Subcutaneous abdominal adipose tissue (tissue), 5 donors: ENCODE results near the gene FBXO48.

Source experiments
- H3K27ac ChIP-seq: one replicate; pipeline ENCODE4 v1.7.0; 2013; ENCODE audit warnings: low read depth, mild to moderate bottlenecking, inconsistent platforms, low read length, moderate library complexity
- H3K27me3 ChIP-seq, 5 donors: one replicate each; pipeline ENCODE4 v1.7.0; 2013; ENCODE audit warnings: low read length in 5 of 5, inconsistent platforms in 1 of 5; ENCODE audit not compliant: control insufficient read depth in 5 of 5, insufficient read depth in 4 of 5
- H3K36me3 ChIP-seq, 5 donors: one replicate each; pipeline ENCODE4 v1.7.0; 2013; ENCODE audit warnings: low read length in 5 of 5; ENCODE audit not compliant: control insufficient read depth in 5 of 5, insufficient read depth in 5 of 5
- H3K4me1 ChIP-seq, 5 donors: one replicate each; pipeline ENCODE4 v1.7.0; 2013; ENCODE audit warnings: low read length in 5 of 5, mild to moderate bottlenecking in 3 of 5, moderate library complexity in 1 of 5; ENCODE audit not compliant: control insufficient read depth in 5 of 5, insufficient read depth in 5 of 5
- H3K4me3 ChIP-seq, 5 donors: one replicate each; pipeline ENCODE4 v1.7.0; 2013; ENCODE audit warnings: low read length in 5 of 5, low read depth in 1 of 5
- H3K9ac ChIP-seq, 5 donors: one replicate each; pipeline ENCODE4 v1.7.0; 2013; ENCODE audit warnings: low read length in 5 of 5, mild to moderate bottlenecking in 4 of 5, moderate library complexity in 3 of 5
- H3K9me3 ChIP-seq, 5 donors: one replicate each; pipeline ENCODE4 v1.7.0; 2013; ENCODE audit warnings: low read length in 5 of 5; ENCODE audit not compliant: control insufficient read depth in 5 of 5
- donor health status: healthy.
- donor health status: healthy.
- donor health status: healthy.
- donor health status: healthy.
- donor health status: healthy.

The FBXO48 gene

GRCh38 chr2:68475110-68475509, 8.0 kb upstream of the FBXO48 start:
- no peak overlapping the region for H3K27ac ChIP-seq
- no peak overlapping the region for H3K4me3 ChIP-seq
- no peaks in the 10 kb centered on the region for H3K27me3 ChIP-seq
- peaks cover 0 to under 1% (median 0%) of the 10 kb centered on the region in 5 donors for H3K4me1 ChIP-seq
- H3K9ac ChIP-seq = no peak overlapping the region
- H3K36me3 ChIP-seq = no peaks in the 10 kb centered on the region
- no peaks in the 10 kb centered on the region for H3K9me3 ChIP-seq

DNA sequence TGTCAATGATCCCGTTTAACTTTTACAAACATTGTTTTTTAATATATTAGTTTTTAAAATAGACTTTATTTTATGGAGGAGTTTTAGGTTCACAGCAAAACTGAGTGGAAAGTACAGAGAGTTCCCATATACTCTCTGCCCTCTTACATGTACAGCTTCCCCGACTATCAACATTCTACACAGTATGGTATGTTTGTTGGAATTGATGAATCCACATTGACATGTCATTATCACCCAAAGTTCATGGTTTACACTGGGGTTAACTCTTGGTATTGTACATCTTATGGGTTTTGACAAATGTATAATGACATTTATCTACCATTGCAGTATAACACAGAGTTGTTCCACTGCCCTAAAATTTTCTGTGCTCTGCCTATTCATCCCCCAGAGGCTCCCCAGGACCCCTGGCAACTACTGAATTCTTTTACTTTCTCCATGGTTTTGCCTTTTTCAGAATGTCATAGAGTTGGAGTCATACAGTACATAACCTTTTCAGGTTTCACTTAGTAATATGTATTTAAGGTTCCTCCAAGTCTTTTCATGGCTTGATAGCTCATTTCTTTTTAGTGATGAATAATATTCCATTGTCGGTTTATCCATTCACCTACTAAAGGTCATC, 5.8 kb upstream of the FBXO48 start:
- Histone ChIP-seq H3K4me3 (no peak overlapping the region), H3K9ac (no peak overlapping the region), H3K27me3 (no peaks in the 10 kb centered on the region), H3K9me3 (no peaks in the 10 kb centered on the region), H3K36me3 (no peaks in the 10 kb centered on the region), H3K27ac (no peak overlapping the region), H3K4me1 (peaks cover 0 to 18% (median 10%) of the 10 kb centered on the region in 5 donors)

GRCh38 chr2:68471385-68471784, 4.3 kb upstream of the FBXO48 start:
- no peaks in the 10 kb centered on the region for H3K9me3 ChIP-seq
- H3K27me3 ChIP-seq = no peaks in the 10 kb centered on the region
- peaks cover 0 to 24% (median 16%) of the 10 kb centered on the region in 5 donors for H3K4me1 ChIP-seq
- H3K9ac ChIP-seq = no peak overlapping the region
- H3K4me3 ChIP-seq = no peak overlapping the region
- H3K36me3 ChIP-seq = no peaks in the 10 kb centered on the region
- no peak overlapping the region for H3K27ac ChIP-seq

DNA sequence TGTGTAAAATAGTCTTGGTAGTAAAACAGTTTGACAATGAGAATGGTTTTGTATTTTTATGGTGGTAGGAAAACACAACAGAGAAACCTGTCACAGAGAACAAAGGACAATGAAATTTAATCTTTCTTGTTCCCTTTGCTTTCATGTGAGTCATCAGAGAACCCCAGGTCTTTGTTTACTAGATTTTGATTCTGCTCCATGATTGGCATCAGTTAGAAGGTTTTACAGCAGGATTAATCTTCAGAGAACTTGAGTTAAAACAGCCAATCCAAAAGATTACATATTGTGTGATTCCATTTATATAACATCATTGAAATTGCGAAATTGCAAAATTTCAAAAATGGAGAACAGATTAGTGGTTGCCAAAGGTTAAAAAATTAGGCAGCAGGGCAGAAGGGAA, 2.8 kb upstream of the FBXO48 start:
- H3K27me3 ChIP-seq = no peaks in the 10 kb centered on the region
- peaks cover 0 to 29% (median 22%) of the 10 kb centered on the region in 5 donors for H3K4me1 ChIP-seq
- H3K9me3 ChIP-seq = no peaks in the 10 kb centered on the region
- no peaks in the 10 kb centered on the region for H3K36me3 ChIP-seq
- no peak overlapping the region for H3K4me3 ChIP-seq
- peak overlapping the region in 1 of 5 donors; percentile 2 for H3K9ac ChIP-seq
- no peak overlapping the region for H3K27ac ChIP-seq

DNA sequence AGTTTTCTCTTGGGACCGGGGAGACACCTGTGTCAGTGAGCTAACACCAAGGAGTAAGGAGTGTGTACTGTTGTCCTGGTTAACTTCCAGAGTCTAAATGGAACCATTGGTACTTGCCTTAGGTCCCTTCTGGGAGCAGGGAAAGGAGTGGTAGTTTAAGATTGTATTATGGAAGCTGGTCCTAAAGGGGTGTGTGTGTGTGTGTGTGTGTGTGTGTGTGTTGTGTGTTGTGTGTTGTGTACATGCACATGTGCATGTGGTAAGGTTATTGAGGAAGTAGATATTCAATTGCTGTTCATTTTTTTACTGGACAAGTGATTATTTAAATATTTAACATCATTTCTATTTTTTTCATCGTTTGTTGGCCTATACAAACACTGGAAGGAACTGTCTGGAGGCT, 1.7 kb upstream of the FBXO48 start:
- Histone ChIP-seq H3K36me3 (no peaks in the 10 kb centered on the region), H3K27me3 (no peaks in the 10 kb centered on the region), H3K9me3 (no peaks in the 10 kb centered on the region), H3K9ac (peak overlapping the region in 2 of 5 donors; percentile 79 to 96), H3K4me1 (peaks cover 0 to 29% (median 22%) of the 10 kb centered on the region in 5 donors), H3K4me3 (peak overlapping the region in 1 of 5 donors; percentile 70), H3K27ac (no peak overlapping the region)

DNA sequence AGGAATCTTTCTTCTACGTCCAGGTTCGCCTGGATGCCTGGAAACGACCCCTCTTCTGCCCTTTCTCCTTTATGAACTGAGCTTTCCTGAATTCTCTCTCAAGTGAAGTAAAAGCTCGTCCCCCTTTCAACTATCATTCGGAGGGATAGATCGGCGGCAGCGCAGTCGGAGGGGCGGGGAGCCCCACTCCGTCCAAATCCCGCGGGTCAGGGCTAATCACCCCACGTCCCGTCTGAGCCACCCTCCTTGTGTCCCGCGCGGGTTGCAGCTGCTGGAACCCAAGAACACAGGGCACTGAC, 367 bp downstream of the FBXO48 start:
- Histone ChIP-seq H3K4me1 (peaks cover 0 to 29% (median 22%) of the 10 kb centered on the region in 5 donors), H3K9ac (peak overlapping the region; percentile 78 to 96 (median 96)), H3K36me3 (no peaks in the 10 kb centered on the region), H3K27me3 (no peaks in the 10 kb centered on the region), H3K27ac (peak overlapping the region; percentile 93), H3K4me3 (peak overlapping the region; percentile 74 to 99 (median 91)), H3K9me3 (no peaks in the 10 kb centered on the region)

DNA sequence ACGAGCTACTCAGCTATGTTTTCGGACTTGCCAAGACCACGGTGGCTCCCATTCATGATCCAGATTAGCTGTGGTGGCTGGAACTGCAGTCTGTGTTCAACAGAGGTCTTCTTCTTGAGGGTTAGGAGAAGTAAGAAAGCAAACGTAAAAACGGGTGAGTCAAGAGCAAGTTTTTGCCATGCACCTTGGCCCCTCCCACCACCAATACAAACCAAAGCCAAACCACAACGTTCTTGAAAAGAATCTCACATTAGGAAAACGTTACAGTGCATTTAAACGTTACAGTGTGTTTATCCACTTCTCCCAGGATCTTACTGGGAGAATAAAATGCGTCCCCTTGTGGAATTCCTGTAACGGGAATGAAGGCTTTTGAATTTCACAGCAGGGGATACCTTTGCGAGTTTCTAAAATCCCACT, 725 bp downstream of the FBXO48 start:
- Histone ChIP-seq H3K9me3 (no peaks in the 10 kb centered on the region), H3K27ac (peak overlapping the region; percentile 93), H3K27me3 (no peaks in the 10 kb centered on the region), H3K9ac (peak overlapping the region; percentile 78 to 96 (median 96)), H3K36me3 (no peaks in the 10 kb centered on the region), H3K4me1 (peaks cover 0 to 29% (median 22%) of the 10 kb centered on the region in 5 donors), H3K4me3 (peak overlapping the region; percentile 74 to 99 (median 91))

DNA sequence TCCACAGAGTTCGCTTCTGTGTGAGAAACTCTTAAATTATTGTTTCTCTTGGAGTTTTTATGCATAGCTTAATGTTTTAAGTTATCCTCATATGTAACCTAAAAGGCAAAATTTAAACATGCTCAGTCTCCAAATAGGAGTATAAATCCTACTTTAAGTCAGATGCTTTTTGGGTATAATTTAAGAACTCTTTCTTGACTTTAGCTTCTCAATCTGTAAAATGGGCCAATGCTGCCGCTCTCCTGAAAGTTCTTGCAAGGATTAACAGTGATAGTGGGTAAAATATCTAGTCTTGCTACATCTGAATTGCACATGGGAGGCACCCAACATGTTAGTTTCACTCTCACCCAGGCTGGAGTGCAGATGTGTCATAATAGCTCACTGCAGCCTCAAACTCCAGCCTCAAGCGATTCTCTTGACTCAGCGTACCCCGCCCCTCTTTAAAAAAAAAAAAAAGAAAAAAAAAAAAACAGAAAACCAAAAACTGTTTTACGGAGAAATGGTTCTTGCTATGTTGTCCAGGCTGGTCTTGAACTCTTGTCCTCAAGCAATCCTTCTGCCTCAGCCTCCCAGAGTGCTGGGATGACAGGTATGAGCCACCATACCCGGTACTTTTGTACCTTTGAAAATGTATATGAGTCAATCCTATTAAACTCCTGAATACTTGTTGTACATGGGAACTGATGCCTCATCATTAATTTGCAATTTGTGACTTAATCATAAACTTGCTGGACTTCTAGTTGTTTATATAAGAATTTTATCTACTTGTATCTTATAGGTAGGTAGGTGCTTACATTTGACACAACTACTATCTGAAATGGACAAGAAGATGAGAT, 1.8 kb downstream of the FBXO48 start:
- Histone ChIP-seq H3K4me3 (no peak overlapping the region), H3K9ac (no peak overlapping the region), H3K27me3 (no peaks in the 10 kb centered on the region), H3K27ac (no peak overlapping the region), H3K9me3 (no peaks in the 10 kb centered on the region), H3K36me3 (no peaks in the 10 kb centered on the region), H3K4me1 (peaks cover 0 to 29% (median 22%) of the 10 kb centered on the region in 5 donors)

- Histone ChIP-seq H3K27me3 (no peaks in the 10 kb centered on the region), H3K4me1 (peaks cover 0 to 27% (median 22%) of the 10 kb centered on the region in 5 donors), H3K4me3 (no peak overlapping the region), H3K9me3 (no peaks in the 10 kb centered on the region), H3K36me3 (no peaks in the 10 kb centered on the region), H3K27ac (no peak overlapping the region), H3K9ac (no peak overlapping the region)
Observed at GRCh38 chr2:68464651-68465050, 2.4 kb downstream of the FBXO48 start.

DNA sequence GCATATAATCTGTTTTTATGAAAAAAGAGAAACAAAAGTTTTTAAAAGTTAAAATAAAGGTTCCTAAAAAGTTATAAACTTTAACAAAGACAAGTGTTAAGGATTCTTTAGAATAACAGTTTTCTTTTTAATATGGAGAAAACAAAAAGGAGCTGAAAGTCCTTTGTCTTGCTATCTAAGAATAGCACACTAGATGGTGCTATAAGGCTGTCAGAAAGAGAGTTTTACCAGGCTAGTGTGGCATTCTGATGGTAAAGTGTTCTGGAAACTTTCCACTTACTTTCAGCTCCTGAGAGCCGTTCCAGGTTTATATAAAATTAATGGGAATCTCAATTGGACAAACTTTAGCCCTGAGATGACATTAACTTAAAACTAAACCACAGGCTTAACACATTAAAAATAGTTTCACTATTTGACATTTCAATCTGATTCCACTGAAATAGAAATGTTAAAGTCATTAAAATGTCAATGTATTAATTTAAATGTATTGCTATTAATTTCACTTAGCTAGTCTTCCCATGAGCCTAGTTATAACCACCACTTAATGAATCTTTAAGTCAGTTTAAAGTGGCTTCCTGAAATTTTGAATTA, 3.7 kb downstream of the FBXO48 start:
- H3K4me3 ChIP-seq = no peak overlapping the region
- no peak overlapping the region for H3K27ac ChIP-seq
- no peaks in the 10 kb centered on the region for H3K27me3 ChIP-seq
- no peak overlapping the region for H3K9ac ChIP-seq
- H3K36me3 ChIP-seq = no peaks in the 10 kb centered on the region
- H3K9me3 ChIP-seq = no peaks in the 10 kb centered on the region
- H3K4me1 ChIP-seq = peaks cover 0 to 22% (median 16%) of the 10 kb centered on the region in 5 donors
